Body of pancreas (tissue), 4 donors: ENCODE data around the gene GSK3B. TPM values are rescaled to one million over a fixed set of nuclear protein-coding genes. Genes with fewer than 3 reads are reported as not detected.

ENCODE experiments used
- ATAC-seq: fragments of 150-250 bp; one replicate; pipeline ENCODE4 v1.9.1; 2016
- DNase-seq, 4 donors: peaks; one replicate each; pipeline ENCODE4 v3.0.0-alpha.2; 2019
- H3K27ac ChIP-seq, 4 donors: fragments of 200-600 bp; sonication (generic); 1 replicate in 3 of 4; 2 replicates in 1 of 4; pipeline versions ENCODE4 v1.5.1 to v1.6.1; 2016 to 2019; ENCODE audit warnings: mild to moderate bottlenecking in 1 of 4, mixed read lengths in 1 of 4, moderate library complexity in 1 of 4
- H3K27me3 ChIP-seq, 2 donors: fragments of 200-600 bp; sonication (generic); one replicate each; pipeline ENCODE4 v1.6.0; 2016; ENCODE audit warnings: mild to moderate bottlenecking in 1 of 2
- H3K36me3 ChIP-seq, 2 donors: fragments of 200-600 bp; sonication (generic); replicated peaks in 1 of 2; 2 replicates each; pipeline ENCODE4 v1.5.1; 2016; ENCODE audit warnings: low read depth in 2 of 2; ENCODE audit not compliant: insufficient read depth in 1 of 2
- H3K4me1 ChIP-seq: fragments of 200-600 bp; sonication (generic); one replicate; pipeline ENCODE4 v1.6.0; 2016
- H3K4me3 ChIP-seq, 2 donors: fragments of 200-600 bp; sonication (generic); 1 replicate in 1 of 2; 2 replicates in 1 of 2; pipeline ENCODE4 v1.5.1; 2016 to 2019
- H3K9me3 ChIP-seq, 3 donors: fragments of 200-600 bp; sonication (generic); 1 replicate in 2 of 3; 2 replicates in 1 of 3; pipeline ENCODE4 v1.5.1; 2016
- POLR2A ChIP-seq, 3 donors: fragments of 450-650 bp; IDR thresholded peaks; one replicate each; pipeline ENCODE4 v1.6.1; 2016; ENCODE audit warnings: antibody characterized with exemption in 3 of 3, mild to moderate bottlenecking in 2 of 3
- WGBS, 2 donors: methylation state at CpG; one replicate each; pipeline ENCODE4 v1.1.5; 2017; 5-methylcytosine and 5-hydroxymethylcytosine counted together
- intact Hi-C: fragments of 100-400 bp; cut with DNase I; formaldehyde crosslinking; loops from one replicate; pipeline ENCODE4 v1.15.1; 2023
- total RNA-seq, 2 donors: library from RNA; depleted of rRNA; stranded (reverse); fragments of >200 nt; gene quantifications; one replicate each; pipeline ENCODE4 v1.1.0, GENCODE V29; 2016
- TF ChIP-seq, protein P1 (sequence below), 7 experiments: fragments of 450-650 bp in 4 of 7; fragments of 200-600 bp in 3 of 7; sonication (generic) in 3 of 7; IDR thresholded peaks; one replicate each; pipeline ENCODE4 v1.5.1; 2016 to 2019; ENCODE audit warnings: antibody characterized with exemption in 7 of 7

The GSK3B gene
- total RNA-seq, 2 donors from 2014 or later: 15.0 to 18.8 TPM

DNA sequence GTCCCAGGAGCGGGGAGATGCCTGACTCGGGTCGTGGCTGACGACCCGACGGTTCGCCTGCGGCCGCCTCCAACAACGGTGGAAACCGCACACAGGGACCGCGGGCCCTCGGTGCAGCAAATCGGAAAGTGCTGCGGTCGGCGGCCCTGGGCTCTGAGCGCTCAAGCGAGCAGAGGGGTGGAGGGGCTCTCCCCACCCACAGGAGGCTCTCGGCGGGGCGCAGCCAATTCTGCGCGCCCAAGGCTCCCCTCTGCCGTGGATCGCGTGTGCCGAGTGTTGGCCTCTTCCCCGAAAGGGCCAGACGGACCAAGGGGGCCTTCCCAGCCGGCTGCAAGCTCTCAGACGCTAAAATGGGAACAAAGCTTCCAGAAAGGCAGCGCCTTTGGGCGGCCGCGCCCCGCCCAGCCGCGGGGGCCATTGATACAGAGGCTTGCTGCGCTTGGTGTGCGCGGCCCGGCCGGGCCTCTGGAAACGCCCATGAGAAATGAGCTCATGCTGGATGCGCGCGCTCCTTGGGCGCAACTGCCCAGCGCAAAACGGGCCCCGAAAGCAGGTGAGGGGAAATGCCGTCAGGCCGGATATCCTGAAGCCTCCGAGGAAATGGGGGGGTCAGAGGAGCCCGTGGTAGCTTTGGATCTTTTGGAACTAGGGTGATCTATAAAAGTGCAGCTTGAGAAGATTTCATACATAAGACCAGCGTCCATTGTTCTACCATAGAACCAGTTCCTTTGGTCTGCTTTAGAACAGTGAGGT is 1.2 kb upstream of the GSK3B start:
- Histone ChIP-seq H3K36me3 (no peaks in the 10 kb centered on the region), H3K27ac (peak overlapping the region; percentile 99 to 100 (median 100)), H3K9me3 (no peaks in the 10 kb centered on the region), H3K27me3 (no peaks in the 10 kb centered on the region), H3K4me1 (peaks cover 42% of the 10 kb centered on the region), H3K4me3 (peak overlapping the region; percentile 30 to 44)
- WGBS, 2 donors: 0% methylated on average over 2 to 58 of the region's 58 CpGs
- ATAC-seq: peak; percentile 61
- intact Hi-C loops: no loop called here
- peak; percentile 94 to 96 (median 96) for DNase-seq
- TF ChIP-seq, protein P1, sequence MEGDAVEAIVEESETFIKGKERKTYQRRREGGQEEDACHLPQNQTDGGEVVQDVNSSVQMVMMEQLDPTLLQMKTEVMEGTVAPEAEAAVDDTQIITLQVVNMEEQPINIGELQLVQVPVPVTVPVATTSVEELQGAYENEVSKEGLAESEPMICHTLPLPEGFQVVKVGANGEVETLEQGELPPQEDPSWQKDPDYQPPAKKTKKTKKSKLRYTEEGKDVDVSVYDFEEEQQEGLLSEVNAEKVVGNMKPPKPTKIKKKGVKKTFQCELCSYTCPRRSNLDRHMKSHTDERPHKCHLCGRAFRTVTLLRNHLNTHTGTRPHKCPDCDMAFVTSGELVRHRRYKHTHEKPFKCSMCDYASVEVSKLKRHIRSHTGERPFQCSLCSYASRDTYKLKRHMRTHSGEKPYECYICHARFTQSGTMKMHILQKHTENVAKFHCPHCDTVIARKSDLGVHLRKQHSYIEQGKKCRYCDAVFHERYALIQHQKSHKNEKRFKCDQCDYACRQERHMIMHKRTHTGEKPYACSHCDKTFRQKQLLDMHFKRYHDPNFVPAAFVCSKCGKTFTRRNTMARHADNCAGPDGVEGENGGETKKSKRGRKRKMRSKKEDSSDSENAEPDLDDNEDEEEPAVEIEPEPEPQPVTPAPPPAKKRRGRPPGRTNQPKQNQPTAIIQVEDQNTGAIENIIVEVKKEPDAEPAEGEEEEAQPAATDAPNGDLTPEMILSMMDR (IDR thresholded peaks at IDR 0.05): peak in 3 of 7 experiments; percentile 5 to 27 (median 17)
- peak; percentile 98 to 100 (median 99) for TF ChIP-seq POLR2A (IDR thresholded peaks at IDR 0.05)

DNA sequence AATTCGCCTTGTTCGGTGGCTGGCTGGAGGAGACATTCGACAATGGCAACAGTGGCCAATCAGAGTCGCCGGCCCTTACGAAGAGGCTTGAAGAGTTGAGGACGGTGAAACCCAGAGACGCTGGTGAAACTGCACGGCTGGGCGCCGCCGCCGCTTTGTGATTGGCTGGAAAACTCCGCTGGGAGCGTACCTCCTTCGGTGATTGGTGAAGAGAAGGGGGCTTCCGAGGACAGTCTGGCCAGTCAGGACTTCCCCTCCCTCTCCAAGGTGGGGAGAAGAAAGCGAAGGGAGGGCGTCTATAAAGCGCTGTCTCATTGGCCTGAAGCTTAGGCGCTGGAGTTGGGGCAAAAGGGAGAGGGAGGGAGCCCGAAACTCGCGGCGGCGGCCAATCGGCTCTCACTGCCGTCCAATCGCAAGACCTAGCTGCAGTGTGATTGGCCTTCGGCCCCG is 554 bp upstream of the GSK3B start:
- Histone ChIP-seq H3K4me1 (peaks cover 44% of the 10 kb centered on the region), H3K27me3 (no peaks in the 10 kb centered on the region), H3K4me3 (peak overlapping the region; percentile 30 to 44), H3K9me3 (no peaks in the 10 kb centered on the region), H3K36me3 (no peaks in the 10 kb centered on the region), H3K27ac (peak overlapping the region; percentile 99 to 100 (median 100))
- TF ChIP-seq, protein P1 (IDR thresholded peaks at IDR 0.05): no peak
- TF ChIP-seq POLR2A (IDR thresholded peaks at IDR 0.05): no peak
- DNase-seq (peak; percentile 97 to 100 (median 98)), ATAC-seq (peak; percentile 79)
- intact Hi-C loops: no loop called here
- 0 to 1% methylated on average over 27 to 31 of the region's 31 CpGs for WGBS, 2 donors

DNA sequence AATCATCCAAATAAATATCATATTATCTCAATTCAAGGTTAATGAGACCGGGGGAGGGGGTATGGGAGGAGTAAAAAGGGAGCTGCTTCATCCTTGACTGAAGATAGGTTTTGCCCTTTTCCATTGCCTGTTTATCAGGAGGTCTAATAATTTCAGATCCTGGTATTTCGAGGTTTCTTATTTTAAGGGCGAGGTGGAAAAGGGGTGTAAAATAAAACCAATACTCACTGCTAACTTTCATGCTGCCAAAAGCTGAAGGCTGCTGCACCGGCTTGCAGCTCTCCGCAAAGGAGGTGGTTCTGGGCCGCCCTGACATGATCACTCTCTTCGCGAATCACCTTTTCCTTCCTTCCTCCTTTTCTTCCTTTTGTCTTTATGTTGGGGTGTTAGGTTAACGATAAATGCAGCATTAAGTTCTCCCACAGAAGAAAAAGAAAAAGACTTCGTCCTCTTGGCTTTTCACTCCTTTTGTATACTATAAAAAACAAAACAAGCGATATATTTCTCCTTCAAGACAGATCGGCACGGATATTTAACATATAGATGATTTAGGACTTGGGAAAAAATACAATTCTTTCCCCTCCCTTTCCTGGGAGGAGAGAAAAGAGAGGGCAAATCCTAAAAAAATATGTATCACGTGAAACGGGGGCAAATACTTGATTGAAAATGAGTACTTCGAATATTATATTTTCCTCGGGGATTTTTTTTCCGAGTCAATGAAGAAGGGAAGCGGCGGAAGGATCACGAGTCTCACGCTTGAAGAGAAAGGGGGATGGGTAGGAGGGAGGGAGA is 932 bp downstream of the GSK3B start:
- H3K27ac ChIP-seq: peak overlapping the region; percentile 99 to 100 (median 100)
- WGBS, 2 donors: 0% methylated on average over 22 of the region's 22 CpGs
- H3K9me3 ChIP-seq: no peaks in the 10 kb centered on the region
- TF ChIP-seq POLR2A (IDR thresholded peaks at IDR 0.05): no peak
- TF ChIP-seq, protein P1 (IDR thresholded peaks at IDR 0.05): peak in 1 of 7 experiments; percentile 2
- intact Hi-C loops: no loop called here
- ATAC-seq (no peak), DNase-seq (peak in 3 of 4 donors; percentile 13 to 44 (median 19))
- H3K27me3 ChIP-seq: no peaks in the 10 kb centered on the region
- H3K4me1 ChIP-seq: peaks cover 37% of the 10 kb centered on the region
- peak overlapping the region; percentile 18 to 25 for H3K4me3 ChIP-seq
- H3K36me3 ChIP-seq: no peaks in the 10 kb centered on the region

DNA sequence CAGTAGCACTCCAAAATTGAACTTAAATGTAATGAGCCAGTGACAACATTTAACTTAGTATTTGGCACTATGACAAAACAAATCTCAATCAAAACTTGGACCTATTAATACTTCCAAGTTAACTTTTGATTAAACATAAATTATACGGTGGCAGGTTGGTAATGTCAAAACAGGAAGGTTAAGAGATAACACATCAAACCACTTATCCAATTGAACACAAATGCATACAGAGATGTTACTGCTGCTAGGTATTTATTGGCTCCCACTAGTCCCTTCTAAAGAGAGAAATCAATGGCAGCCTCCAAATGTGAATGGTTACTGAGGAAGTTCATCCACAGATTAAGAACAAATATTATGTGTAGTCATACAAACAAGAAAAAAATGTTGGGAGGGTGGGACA is 1.8 kb downstream of the GSK3B start:
- TF ChIP-seq POLR2A (IDR thresholded peaks at IDR 0.05): no peak
- TF ChIP-seq, protein P1 (IDR thresholded peaks at IDR 0.05): no peak
- Histone ChIP-seq H3K27ac (no peak overlapping the region), H3K4me1 (peaks cover 30% of the 10 kb centered on the region), H3K36me3 (no peaks in the 10 kb centered on the region), H3K9me3 (no peaks in the 10 kb centered on the region), H3K27me3 (no peaks in the 10 kb centered on the region), H3K4me3 (peak overlapping the region; percentile 18 to 25)
- WGBS, 2 donors: 0% methylated on average over 1 of the region's 1 CpG
- intact Hi-C loops: no loop called here
- DNase-seq (no peak), ATAC-seq (no peak)
